GM18502 (cell line): ENCODE data around the gene HS6ST1.

Experiments
- ATAC-seq: cut with Tn5 transposase; IDR thresholded peaks from one replicate; pipeline ENCODE4 v1.9.1; 2021; ENCODE audit warnings: mild to moderate bottlenecking; ENCODE audit not compliant: unreplicated experiment, poor library complexity

The HS6ST1 gene

GRCh38 chr2:128301021-128301420, 17.6 kb downstream of the HS6ST1 start:
- ATAC-seq: no peak

GRCh38 chr2:128300151-128301020, 18.3 kb downstream of the HS6ST1 start:
- ATAC-seq: no peak

- ATAC-seq: no peak
Observed at GRCh38 chr2:128299628-128300027, 19.0 kb downstream of the HS6ST1 start.

- ATAC-seq: no peak
Observed at GRCh38 chr2:128298846-128299507, 19.7 kb downstream of the HS6ST1 start.

GRCh38 chr2:128298286-128298685, 20.4 kb downstream of the HS6ST1 start:
- ATAC-seq: no peak

- ATAC-seq: no peak
Observed at GRCh38 chr2:128293870-128294455, 24.7 kb downstream of the HS6ST1 start.

- ATAC-seq: no peak
Observed at GRCh38 chr2:128293426-128293755, 25.3 kb downstream of the HS6ST1 start.

- ATAC-seq: no peak
Observed at GRCh38 chr2:128292599-128293425, 25.9 kb downstream of the HS6ST1 start.

- ATAC-seq: no peak
Observed at GRCh38 chr2:128291844-128292598, 26.6 kb downstream of the HS6ST1 start.

- no peak for ATAC-seq
Observed at GRCh38 chr2:128291161-128291843, 27.4 kb downstream of the HS6ST1 start.

GRCh38 chr2:128290356-128290755, 28.3 kb downstream of the HS6ST1 start:
- ATAC-seq: no peak

- no peak for ATAC-seq
Observed at GRCh38 chr2:128289439-128289838, 29.2 kb downstream of the HS6ST1 start.

GRCh38 chr2:128288781-128289180, 29.9 kb downstream of the HS6ST1 start:
- ATAC-seq: no peak

- no peak for ATAC-seq
Observed at GRCh38 chr2:128287780-128288735, 30.6 kb downstream of the HS6ST1 start.

GRCh38 chr2:128286905-128287779, 31.5 kb downstream of the HS6ST1 start:
- no peak for ATAC-seq

GRCh38 chr2:128286011-128286721, 32.5 kb downstream of the HS6ST1 start:
- no peak for ATAC-seq
